T-helper 1 cell treated with Interleukin-12 subunit alpha and Interleukin-12 subunit beta and Interleukin-4 antibody, amounts not matched to agents 30 ng/mL and 1 ng/mL, for 36 hours (primary cell): ENCODE results near the gene PCAT7. TPM values are rescaled to one million over a fixed set of nuclear protein-coding genes. Genes with fewer than 3 reads are reported as not detected.
"Not testable (repeated sequence)": the region's sequence is repeated elsewhere in the genome, so short reads cannot be mapped to it uniquely, and the experiment has no call there.

Experiments used
- intact Hi-C: fragments of 100-400 bp; cut with micrococcal nuclease; formaldehyde crosslinking; loops from one replicate; pipeline ENCODE4 v1.15.1; 2024
- total RNA-seq: library from RNA; stranded (reverse); gene quantifications from 2 replicates; pipeline ENCODE4 v1.2.3, GENCODE V29; 2022

Gene PCAT7
- total RNA-seq, 1 donor from 2014 or later = not detected

DNA sequence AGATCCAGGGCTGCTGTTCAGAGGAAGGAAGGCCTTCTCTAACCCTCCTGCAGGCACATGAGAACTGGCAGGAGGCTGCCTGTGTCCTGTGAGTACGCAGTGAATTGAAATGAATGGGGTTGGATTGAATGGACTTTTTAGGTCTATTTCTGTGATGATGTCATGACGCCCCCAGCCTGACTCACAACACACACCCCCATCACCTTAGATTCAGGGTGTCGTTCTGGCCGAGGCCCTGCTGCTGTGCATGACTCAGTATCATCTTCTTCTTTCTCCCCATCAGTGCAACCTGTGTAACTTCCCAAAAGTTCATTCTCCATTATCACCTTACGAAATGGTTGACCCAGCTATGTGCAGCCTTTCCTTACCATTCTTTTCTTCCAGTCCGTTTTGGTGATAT is 5.4 kb downstream of the PCAT7 start:
- intact Hi-C loops = no loop called here

DNA sequence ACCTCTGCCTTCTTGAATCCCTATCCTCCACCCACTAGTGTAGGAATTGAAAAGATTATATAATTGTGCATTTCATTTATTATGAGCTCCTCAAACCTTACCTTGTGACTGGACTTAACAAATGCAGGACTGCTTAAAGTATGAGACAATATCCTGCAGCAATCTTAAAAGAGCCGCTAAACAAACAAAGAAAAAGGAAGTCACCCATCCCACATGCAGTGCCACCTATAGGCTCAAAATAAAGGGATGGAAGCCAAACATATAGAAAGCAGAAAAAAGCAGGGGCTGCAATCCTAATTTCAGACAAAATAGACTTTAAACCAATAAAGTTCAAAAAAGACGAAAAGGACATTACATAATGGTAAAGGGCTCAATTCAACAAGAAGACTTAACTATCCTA is 8.7 kb downstream of the PCAT7 start:
- intact Hi-C loops = no loop called here

DNA sequence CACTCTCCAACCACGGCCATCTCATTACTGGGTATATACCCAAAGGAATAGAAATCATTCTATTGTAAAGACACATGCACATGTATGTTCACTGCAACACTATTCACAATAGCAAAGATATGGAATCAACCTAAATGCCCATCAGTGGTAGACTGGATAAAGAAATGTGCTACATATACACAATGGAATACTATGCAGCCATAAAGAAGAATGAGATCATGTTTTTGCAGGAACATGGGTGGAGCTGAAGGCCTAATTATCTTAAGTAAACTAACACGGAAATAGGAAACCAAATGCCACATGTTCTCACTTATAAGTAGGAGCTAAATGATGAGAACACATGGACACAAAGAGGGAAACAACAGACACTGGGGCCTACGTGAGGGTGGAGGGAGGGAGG is 9.4 kb downstream of the PCAT7 start:
- intact Hi-C loops = not testable (repeated sequence)

DNA sequence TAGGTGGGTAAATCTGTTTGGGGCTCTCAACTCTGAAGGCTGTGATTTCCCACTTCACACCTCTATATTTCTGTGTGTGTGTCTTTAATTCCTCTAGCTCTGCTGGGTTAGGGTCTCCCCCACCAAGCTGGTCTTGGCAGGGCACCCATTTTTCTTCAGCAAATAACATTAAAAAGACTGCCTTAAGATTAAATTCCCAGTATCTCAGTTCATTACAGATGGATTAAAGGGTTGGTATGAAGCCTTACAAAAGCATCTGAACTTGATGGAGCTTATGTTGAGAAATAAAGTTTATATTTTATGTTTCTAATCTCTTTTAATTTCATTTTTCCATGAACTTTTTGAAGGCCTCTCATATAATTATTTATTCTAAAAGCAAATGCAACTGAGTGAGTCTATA is 11.7 kb downstream of the PCAT7 start:
- intact Hi-C loops = no loop called here

DNA sequence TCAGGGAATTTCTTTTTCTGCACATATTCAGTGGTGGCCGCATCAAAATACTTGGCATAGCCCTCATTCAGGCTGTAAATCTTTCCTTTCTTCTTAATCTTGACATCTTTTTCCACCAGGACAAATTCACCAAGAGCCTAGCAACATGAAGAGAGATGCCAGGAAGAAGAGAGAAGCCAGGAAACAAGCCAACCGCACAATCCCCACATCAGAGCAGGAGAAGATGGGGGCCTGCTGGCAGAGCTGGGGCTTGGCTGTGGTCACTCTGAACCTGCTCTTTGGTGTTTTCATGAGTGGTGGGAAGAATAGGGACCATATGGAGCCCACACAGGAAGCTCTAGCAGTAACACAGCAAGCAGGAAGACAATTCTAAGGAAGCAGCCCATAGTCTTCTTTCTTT is 12.4 kb downstream of the PCAT7 start:
- intact Hi-C loops = no loop called here

DNA sequence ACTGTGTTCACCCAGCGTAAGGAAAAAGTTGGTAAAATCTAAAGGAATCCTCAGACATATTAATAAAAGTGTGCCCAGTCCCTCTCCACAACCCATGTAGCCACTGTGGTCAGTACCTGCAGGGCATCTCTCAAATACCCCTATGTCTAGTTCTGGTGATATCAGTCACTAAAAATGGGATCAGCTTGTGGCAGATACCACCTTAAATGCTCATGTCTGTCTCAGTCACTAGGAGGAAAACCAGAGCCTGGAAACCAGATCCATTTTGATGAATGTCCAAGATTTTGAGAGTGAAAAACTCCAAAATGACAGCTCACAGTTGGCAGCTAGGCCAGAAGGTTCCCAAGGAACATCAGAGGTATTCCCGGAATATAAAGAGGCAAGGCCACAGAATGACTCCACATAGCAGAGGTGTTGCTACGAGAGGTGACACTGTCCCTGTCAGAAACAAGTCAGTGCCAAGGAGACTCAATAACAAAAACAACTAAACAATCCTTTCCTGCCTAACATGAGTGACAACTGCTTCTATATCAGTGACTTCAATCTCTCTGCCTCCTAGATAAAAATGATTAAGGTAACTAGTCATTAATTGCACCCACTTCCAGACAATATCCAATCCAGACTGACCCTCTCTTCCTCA is 13.5 kb downstream of the PCAT7 start:
- intact Hi-C loops = no loop called here

DNA sequence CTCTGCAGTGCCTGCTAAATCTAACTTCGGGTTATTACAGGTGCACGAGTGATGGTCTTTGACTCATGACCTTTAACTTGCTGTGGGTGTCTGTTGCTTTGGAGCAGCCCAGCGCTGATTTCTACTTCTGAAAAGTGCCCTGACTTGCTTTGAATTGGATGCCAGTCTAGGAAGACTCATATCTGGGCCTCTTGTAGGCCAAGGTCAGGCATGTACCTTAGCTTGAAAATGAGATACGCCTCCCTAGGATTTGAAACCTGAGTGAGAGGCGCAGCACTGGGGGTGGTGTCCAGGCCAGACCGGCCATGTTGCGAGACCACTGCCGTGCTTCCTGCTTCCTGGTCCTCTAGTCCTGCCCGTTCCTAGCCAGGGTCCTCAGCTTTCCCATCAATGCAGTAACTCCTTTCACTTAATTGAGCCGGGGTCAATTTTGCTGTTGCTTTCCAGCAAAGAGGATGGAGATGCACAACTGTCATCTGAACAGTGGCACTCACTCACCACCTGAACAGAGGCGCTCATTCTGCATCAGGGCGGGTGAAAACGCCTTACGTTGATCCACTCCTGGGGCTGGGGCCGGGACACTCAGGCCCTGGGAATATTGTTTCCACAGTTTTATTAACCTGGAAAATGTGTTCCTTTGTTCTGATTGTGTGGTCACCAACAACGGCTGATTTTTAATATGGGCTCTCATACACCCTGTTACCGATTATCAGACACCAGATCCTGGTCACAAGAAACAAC is 14.3 kb downstream of the PCAT7 start:
- intact Hi-C loops = no loop called here

DNA sequence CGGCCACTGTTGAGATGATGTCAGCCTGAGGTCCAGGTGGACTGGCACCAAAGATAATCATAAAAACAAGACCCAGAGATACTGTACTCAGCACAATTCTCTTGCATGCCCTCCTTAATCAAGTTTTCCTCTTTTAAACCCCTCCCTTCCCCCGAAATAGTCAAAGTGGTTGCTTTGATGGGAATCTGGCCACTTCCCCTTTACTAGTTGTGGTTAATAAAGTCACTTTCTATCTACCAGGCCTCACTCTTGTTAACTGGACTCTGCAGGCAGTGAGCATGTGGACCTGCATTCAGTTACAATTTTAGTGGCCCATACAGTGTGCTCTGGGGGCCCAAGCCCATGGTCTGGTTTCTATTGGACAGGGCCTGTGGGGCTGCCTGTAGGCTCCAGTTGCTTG is 21.2 kb downstream of the PCAT7 start:
- intact Hi-C loops = no loop called here

DNA sequence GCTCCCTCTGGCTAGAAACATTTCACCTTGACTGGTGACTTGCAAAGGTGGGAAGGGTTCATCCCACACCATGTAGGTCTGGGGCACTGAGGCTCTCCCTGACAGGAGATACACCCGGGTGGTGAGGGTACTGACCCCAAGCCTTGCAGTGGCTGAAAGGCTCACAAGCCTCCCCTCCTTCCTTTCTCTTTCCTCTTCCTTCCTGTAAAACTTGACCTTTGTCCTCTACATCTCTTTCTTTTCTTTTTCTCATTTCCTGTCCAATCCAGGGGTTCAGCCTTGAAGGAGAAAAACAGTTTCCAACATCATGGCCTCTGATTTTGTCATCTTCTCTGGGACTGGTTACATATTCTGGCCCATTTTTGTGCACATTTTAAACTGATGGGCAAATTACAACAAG is 22.2 kb downstream of the PCAT7 start:
- intact Hi-C loops = no loop called here

DNA sequence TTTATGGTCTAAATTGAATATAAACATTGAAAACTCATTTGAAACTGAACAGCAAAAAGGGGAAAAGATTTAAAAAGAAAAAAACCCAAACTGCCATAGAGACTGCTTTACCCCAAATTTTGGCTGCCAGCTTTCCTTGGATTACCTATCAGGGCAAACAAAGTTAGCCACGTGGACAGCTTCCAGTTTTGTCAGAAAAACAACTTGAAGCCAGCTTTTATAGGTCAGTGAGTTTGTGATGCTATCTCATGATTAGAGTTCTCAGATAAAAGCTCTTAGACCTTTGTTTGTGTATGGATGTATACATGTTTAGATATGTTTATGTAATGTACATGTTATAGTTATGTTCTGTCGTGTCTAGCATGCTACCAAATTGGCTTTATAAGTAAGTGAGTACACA is 22.7 kb downstream of the PCAT7 start:
- intact Hi-C loops = no loop called here

DNA sequence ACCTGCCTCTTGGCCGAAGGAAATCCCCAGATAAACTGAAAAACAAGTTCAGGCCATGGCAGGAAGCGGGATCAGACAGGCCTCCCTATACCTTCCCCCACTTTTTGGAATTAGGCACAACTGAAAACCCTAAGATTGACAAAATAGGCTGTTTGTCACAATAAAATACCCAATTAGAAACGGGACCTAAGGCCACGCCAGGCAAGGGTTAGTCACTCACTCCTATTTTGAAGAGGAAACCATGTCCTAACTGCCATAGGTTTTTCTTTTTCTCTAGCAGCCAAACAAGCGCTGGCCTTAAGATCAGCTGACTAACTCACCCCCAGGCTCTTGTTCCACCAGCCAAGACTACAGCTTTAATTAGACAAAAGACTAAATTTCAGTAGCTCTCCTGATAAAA is 26.8 kb downstream of the PCAT7 start:
- intact Hi-C loops = no loop called here

DNA sequence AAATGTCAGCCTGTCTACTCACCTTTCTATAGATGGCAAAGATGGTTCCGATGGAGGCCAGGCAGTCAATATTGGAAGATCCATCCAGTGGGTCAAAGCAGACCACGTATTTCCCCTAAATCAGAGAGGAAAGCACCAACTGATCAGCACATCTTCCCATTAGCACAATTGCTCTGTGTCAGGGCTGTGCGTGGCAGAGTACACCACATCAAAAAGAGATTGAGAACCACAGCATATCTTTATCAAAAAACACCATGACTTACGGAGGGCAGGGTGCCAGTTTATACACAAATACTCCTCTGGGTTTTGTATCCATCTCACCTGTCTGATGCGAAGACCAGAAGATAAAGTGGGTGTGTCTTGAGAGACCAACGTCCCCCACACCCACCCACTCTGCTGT is 29.7 kb downstream of the PCAT7 start:
- intact Hi-C loops = no loop called here

DNA sequence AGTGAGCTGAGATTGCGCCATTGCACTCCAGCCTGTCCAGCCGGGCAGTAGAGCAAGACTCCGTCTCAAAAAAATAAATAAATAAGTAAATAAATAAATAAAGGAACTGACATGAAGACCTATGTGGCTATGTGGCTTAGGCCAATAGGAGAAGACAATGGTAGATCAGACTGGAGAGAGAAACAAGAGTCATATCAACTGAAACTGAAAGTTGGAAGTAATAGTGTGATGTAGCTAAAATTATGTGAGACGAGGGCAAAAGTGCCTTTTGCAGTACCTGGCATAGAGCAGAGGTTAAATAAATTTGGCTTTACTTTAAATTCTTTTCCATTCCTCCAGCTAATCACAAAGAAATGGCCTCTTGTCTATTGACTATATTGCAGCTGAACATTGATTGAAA is 31.4 kb downstream of the PCAT7 start:
- intact Hi-C loops = loop anchor here (1.0 kb wide), 1 partner anchor 18 kb away; no protein-coding TSS in a partner anchor

DNA sequence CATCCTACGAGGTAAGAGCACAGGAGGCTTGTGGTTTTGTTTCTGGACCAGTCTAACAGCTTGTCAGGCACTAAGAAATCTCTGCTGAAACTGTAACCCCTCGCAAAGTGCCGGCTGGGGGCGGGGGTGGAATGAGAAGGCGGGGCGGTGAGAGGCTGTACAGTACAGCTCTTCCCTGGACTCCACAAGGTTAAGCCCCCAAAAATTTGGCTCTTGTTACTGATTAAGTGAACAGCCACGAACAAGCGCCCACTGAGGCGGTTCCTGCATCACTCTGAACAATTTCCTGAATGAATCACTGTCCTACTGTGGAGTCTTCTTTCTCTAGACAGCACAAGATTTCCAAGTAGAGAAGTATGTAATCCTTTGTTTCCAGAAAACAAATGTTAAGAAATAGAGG is 31.9 kb downstream of the PCAT7 start:
- intact Hi-C loops = loop anchor here (1.0 kb wide), 1 partner anchor 17 kb away; no protein-coding TSS in a partner anchor

DNA sequence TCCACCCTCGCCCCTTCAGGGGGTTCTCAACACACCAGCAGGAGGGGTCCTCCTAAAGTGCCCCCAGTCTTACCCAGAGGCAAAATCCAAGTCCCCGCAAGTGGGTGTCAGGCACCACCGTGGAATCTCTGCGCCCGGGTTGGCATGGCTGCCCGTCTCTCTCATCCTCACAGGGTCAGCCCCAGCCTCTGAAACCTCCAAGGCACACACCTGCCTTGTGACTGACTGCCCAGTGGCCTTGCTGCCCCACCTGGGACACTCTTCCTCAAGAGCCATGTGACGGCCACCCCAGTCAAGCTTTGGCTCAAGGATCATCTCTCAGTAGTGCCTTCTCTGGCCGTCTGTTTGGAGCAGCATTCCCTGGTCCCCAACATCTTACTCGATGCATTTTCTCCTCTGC is 33.8 kb downstream of the PCAT7 start:
- intact Hi-C loops = no loop called here

DNA sequence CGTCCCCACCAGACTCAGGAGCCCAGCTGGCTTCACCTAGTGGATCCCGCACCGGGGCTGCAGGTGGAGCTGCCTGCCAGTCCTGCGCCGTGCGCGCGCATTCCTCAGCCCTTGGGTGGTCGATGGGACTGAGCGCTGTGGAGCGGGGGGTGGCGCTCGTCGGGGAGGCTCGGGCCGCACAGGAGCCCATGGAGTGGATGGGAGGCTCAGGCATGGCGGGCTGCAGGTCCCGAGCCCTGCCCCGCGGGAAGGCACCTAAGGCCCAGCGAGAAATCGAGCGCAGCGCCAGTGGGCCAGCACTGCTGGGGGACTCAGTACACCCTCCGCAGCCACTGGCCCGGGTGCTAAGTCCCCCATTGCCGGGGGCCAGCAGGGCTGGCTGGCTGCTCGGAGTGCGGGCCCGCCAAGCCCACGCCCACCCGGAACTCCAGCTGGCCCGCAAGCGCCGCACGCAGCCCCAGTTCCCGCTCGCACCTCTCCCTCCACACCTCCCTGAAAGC is 36.2 kb downstream of the PCAT7 start:
- intact Hi-C loops = not testable (repeated sequence)

DNA sequence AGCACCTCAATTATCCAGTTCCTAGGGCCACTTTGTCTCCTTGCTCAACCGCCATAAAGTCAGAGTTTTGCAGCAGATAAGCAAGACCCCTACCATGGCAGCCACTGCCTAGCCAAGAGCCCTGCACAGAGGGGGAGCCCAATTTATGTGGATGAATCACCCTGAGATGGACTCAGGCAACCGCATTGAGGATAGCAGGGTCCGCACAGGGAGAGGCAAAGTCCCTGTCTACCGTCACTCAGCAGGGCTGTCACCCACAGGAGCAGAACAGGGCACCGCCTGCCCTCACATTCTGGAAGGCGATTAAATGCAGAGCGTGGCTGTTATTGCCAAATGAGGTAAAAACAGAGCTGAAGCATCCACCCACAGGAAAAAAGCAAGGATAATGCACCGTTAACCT is 37.0 kb downstream of the PCAT7 start:
- intact Hi-C loops = no loop called here

DNA sequence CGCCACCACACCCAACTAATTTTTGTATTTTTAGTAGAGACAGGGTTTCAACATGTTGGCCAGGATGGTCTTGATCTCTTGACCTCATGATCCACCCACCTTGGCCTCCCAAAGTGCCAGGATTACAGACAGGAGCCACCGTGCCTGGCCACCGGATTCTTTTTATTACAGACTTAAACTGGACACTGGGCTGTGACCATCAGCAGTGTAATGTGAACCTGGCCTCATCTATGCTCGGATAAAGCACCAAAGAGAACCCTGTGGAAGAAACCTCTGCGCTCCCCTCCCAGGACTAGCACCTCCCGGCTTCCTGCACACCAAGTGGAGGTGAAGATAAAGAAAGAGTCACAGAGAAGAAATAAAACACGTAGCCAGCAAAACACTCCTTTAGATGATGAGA is 37.8 kb downstream of the PCAT7 start:
- intact Hi-C loops = not testable (repeated sequence)

DNA sequence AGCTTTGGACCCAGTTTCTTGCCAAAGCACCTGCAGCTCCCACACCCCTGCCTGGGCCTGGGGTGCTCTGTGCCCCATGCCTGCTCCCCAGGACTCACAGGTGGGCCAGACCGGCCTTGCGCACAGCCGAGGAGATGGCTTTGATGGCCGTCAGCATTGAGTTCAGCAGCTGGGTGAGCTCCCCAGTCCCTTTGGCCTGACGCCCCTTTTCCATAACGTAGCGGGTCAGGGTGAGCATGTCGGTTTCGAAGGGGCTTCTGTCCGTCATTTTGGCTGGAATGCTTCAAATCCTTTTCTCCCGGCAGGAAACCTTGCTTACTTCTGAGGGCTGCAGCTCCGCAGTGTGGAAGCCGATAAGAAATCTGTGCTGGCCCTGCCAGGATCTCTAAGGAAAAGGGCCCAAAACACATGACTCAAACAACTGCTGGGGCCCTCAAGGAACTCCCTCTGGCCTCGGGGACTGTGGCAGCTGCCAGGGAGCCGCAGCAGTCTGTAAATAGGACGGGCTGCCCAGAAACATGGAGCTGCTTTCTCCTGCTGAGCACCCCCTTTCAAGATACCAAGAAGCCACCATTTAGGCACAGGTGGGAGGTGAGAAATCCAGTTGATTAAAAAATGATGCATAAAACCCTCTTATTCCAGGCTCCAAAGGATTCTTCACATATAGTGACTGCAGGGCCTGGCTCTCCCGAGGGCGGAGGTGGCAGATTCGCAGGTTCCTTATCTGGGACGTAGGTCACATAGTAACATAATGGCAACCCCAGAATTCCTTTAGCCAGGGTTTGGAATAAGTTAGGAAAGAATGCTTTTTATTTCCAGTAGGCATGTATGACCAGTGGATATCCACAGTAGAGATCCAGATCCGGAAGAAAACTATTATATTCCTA is 38.8 kb downstream of the PCAT7 start, which contains the start of gene FBP2:
FBP2 (minus strand) TSS at position 366 of the 887 bp plus-strand sequence; CDS start at position 268, 98 bp downstream.
- intact Hi-C loops = no loop called here

DNA sequence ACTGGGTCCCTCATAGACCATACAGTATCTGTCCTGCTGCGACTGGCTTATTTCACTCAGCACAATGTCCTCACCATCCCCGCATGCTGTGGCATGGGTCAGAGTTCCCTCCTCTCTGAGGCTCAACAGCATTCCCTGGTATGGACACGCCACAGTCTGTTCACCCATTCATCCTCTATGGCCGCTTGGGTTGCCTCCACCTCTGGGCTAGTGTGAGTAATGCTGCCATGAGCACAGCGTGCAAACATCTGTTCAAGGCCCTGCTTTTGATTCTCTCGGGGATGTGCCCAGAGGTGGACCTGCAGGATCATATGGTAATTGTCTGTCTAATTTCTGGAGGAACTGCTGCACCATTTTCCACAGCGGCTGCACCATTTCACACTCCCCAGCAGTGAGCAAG is 44.2 kb downstream of the PCAT7 start:
- intact Hi-C loops = no loop called here

DNA sequence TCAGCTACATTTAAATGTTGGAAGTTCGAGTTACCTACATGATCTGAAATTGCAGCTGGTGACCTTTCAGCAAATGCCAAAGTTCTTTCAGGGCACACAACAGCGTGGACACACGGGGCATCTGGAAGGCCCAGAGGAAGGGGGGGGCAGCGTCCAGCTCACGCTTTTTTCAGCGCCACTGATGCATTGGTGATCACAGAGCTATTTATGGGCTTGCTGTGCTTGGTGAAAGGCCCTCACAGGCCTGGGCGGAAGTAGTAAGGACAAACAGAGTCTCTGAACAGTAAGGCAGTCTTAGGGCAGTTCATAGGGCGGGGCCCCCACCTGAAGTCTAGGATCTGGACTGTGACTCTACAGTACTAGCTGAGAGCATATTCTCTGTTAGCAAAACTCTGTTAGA is 45.4 kb downstream of the PCAT7 start:
- intact Hi-C loops = loop anchor here (5.0 kb wide), 1 partner anchor 288 kb away; no protein-coding TSS in a partner anchor

DNA sequence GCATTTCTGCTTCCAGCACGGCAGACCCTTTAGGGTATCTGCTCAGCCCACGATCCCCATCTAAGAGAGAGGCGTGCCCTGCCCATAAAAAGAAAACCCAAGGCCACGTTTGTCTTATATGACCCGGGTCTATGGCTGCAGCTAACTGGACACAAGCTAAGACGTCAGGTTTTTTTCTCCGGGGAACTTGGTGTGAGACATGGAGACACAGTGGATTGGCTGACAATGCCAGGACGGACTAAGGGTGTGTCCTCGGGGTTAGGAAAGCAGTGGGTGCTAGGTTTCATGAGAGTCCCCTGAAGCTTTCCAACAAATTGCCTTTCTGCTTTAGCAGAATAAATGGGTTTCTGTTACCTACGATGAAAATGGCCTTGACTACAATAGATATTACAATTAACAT is 45.8 kb downstream of the PCAT7 start:
- intact Hi-C loops = loop anchor here (5.0 kb wide), 1 partner anchor 288 kb away; no protein-coding TSS in a partner anchor
